HL-60 (cell line): ENCODE measurements around the gene NKAIN4.
A peak's percentile ranks its signal among the peaks of the same experiment; 100 is the strongest.

Experiments used
- CTCF ChIP-seq: IDR thresholded peaks from one replicate; pipeline ENCODE4 v1.5.1; 2011; ENCODE audit warnings: low read length, control low read depth, inconsistent platforms; ENCODE audit not compliant: insufficient read depth
- GABPA ChIP-seq: IDR thresholded peaks from 2 replicates; pipeline ENCODE4 v1.6.1; 2012; ENCODE audit warnings: low read depth
- REST ChIP-seq: IDR thresholded peaks from 2 replicates; pipeline ENCODE4 v1.6.1; 2012; ENCODE audit warnings: low read depth; ENCODE audit not compliant: insufficient replicate concordance

- TF ChIP-seq CTCF, result no peak
- peak; percentile 84 for TF ChIP-seq GABPA
- TF ChIP-seq REST, result no peak
Measured at GRCh38 chr20:63272105-63273058, 18.1 kb upstream of the NKAIN4 start, which contains the start of gene ARFGAP1.
